K562 (cell line): ENCODE measurements around the gene RHPN2. TPM values are rescaled to one million over a fixed set of nuclear protein-coding genes. Genes with fewer than 3 reads are reported as not detected.

ENCODE experiments used
- ATAC-seq: fragments of 200-7000 bp; cut with Tn5 transposase; 3 replicates; pipeline ENCODE4 v1.9.1; 2020; ENCODE audit warnings: moderate library complexity
- BruUV-seq: library from RNA; stranded (reverse); fragments of 400-500 nt; replicated peaks from 2 replicates; lab custom pipeline; 2021; lab: Mats Ljungman, UMichigan
- CTCF ChIA-PET: fragments of 300-600 bp; formaldehyde crosslinking; extraction: SDS; loops from one replicate; lab custom pipeline; 2021; ENCODE audit warnings: low intra/inter-chr PET ratio; lab: Yijun Ruan, JAX
- POLR2A ChIA-PET: fragments of 300-600, 350-650 bp; sonication (Branson Sonifier 250); formaldehyde crosslinking; extraction: SDS; loops from one replicate; lab custom pipeline; 2021; ENCODE audit warnings: antibody characterized with exemption, inconsistent platforms; lab: Yijun Ruan, JAX
- DNase-seq, 4 experiments: peaks; one replicate each; pipeline versions ENCODE4 v3.0.0 to v3.0.0-alpha.2; 2011 to 2018; ENCODE audit warnings: low spot score in 3 of 4, mixed read lengths in 3 of 4; ENCODE audit errors: extremely low read depth in 1 of 4
- FAIRE-seq: peaks from 2 replicates; lab custom pipeline; 2011; peaks lifted over from hg19 to GRCh38; lab: Jason Lieb, UNC
- H2AFZ ChIP-seq: 2 replicates; pipeline ENCODE4 v1.6.0; 2011; ENCODE audit warnings: low read depth, low read length, control low read depth, inconsistent platforms
- H3K27ac ChIP-seq: fragments of 200-600 bp; 3 replicates; pipeline ENCODE4 v1.8.0; 2011; ENCODE audit warnings: low read depth, mild to moderate bottlenecking, control low read depth, inconsistent platforms, low read length, moderate library complexity, mixed read lengths; ENCODE audit errors: extremely low read depth
- H3K27me3 ChIP-seq, 2 experiments: fragments of 300-600 bp in 1 of 2; 2 replicates in 1 of 2; 3 replicates in 1 of 2; pipeline versions ENCODE4 v1.6.0 to v1.8.0; 2011; ENCODE audit warnings: inconsistent platforms in 2 of 2, low read length in 2 of 2, mild to moderate bottlenecking in 1 of 2, mixed read lengths in 1 of 2, moderate library complexity in 1 of 2; ENCODE audit not compliant: control insufficient read depth in 2 of 2, insufficient read depth in 2 of 2
- H3K36me3 ChIP-seq: fragments of 300-600 bp; 3 replicates; pipeline ENCODE4 v1.8.0; 2011; ENCODE audit warnings: mild to moderate bottlenecking, low read length, inconsistent platforms; ENCODE audit not compliant: control insufficient read depth, insufficient read depth
- H3K4me1 ChIP-seq, 2 experiments: fragments of 200-600 bp in 1 of 2; replicated peaks in 1 of 2; 2 replicates in 1 of 2; 3 replicates in 1 of 2; pipeline versions ENCODE4 v1.5.1 to v1.8.0; 2011; ENCODE audit warnings: inconsistent platforms in 2 of 2, low read length in 2 of 2, mild to moderate bottlenecking in 1 of 2, mixed read lengths in 1 of 2, moderate library complexity in 1 of 2; ENCODE audit not compliant: control insufficient read depth in 2 of 2, insufficient read depth in 2 of 2
- H3K4me2 ChIP-seq: 2 replicates; pipeline ENCODE4 v1.6.1; 2011; ENCODE audit warnings: low read length, control low read depth, inconsistent platforms, mixed read lengths; ENCODE audit not compliant: insufficient read depth
- H3K4me3 ChIP-seq: fragments of 200-600 bp; sonication (generic), shearing (Covaris generic); 2 replicates; pipeline ENCODE4 v1.5.1; 2016; ENCODE audit warnings: control low read depth, inconsistent platforms
- H3K79me2 ChIP-seq: fragments of 200-600 bp; 3 replicates; pipeline ENCODE4 v1.8.0; 2011; ENCODE audit warnings: low read length, inconsistent platforms; ENCODE audit not compliant: control insufficient read depth, insufficient read depth
- H3K9ac ChIP-seq, 2 experiments: 2 replicates each; pipeline versions ENCODE4 v1.6.0 to v1.6.1; 2011; ENCODE audit warnings: low read depth in 2 of 2, low read length in 2 of 2, control low read depth in 1 of 2, inconsistent platforms in 1 of 2, mild to moderate bottlenecking in 1 of 2, mixed read lengths in 1 of 2; ENCODE audit not compliant: insufficient read depth in 1 of 2
- H3K9me1 ChIP-seq: one replicate; pipeline ENCODE4 v1.6.0; 2011; ENCODE audit warnings: inconsistent platforms, mild to moderate bottlenecking, low read length, moderate library complexity; ENCODE audit not compliant: control insufficient read depth, insufficient read depth
- H3K9me3 ChIP-seq: replicated peaks from 2 replicates; pipeline ENCODE4 v1.5.1; 2011; ENCODE audit warnings: low read depth, low read length, inconsistent platforms; ENCODE audit not compliant: control insufficient read depth, insufficient read depth
- H4K20me1 ChIP-seq: replicated peaks from 2 replicates; pipeline ENCODE4 v1.6.1; 2011; ENCODE audit warnings: low read length, inconsistent platforms, mixed read lengths; ENCODE audit not compliant: control insufficient read depth, insufficient read depth
- E2F6 ChIP-seq, 2 experiments: IDR thresholded peaks; 2 replicates each; pipeline ENCODE4 v1.6.1; 2011; ENCODE audit warnings: borderline replicate concordance in 1 of 2, control low read depth in 1 of 2, low read depth in 1 of 2, low read length in 1 of 2, mild to moderate bottlenecking in 1 of 2, mixed read lengths in 1 of 2, moderate library complexity in 1 of 2; ENCODE audit not compliant: insufficient read depth in 1 of 2, insufficient read length in 1 of 2, poor library complexity in 1 of 2, severe bottlenecking in 1 of 2; ENCODE audit errors: extremely low read depth in 1 of 2
- KHSRP ChIP-seq: fragments of 450-650 bp; IDR thresholded peaks from 2 replicates; pipeline ENCODE4 v1.6.1; 2017
- WGBS: fragments of 100-300 bp; shearing (Covaris generic); methylation state at CpG from one replicate; pipeline ENCODE4 v1.1.6; 2016; ENCODE audit warnings: low coverage, mixed read lengths; ENCODE audit not compliant: insufficient coverage; ENCODE audit errors: missing lambda C conversion rate; 5-methylcytosine and 5-hydroxymethylcytosine counted together
- in situ Hi-C: fragments of 300-500 bp; cut with MboI; formaldehyde crosslinking; loops from 4 replicates; pipeline ENCODE4 v1.15.0; 2018; ENCODE audit warnings: inconsistent platforms, mixed read lengths
- intact Hi-C: fragments of 100-400 bp; cut with micrococcal nuclease; formaldehyde crosslinking; loops from 2 replicates; pipeline ENCODE4 v1.14.2; 2022
- polyA plus RNA-seq, 8 experiments: library from polyadenylated mRNA; depleted of rRNA in 4 of 8; stranded (reverse) in 5 of 8; unstranded in 3 of 8; fragments of >200 nt; fragmentation: Nextera tagmentation in 2 of 8; fragmentation: Illumina TruSeq in 1 of 8; extraction: Ambion mirVana in 2 of 8; extraction: Trizol in 1 of 8; gene quantifications; 2 replicates each; pipeline versions ENCODE4 v1.2.1 to v1.2.3, GENCODE V29; 2011 to 2014; ENCODE audit warnings: inconsistent platforms in 1 of 8, missing spikeins in 1 of 8
- total RNA-seq, 7 experiments: library from RNA; depleted of rRNA in 6 of 7; stranded (reverse); fragments of >200 nt in 6 of 7; fragmentation: Illumina TruSeq in 2 of 7; extraction: Trizol in 2 of 7; gene quantifications; 2 replicates each; pipeline versions ENCODE4 v1.2.1 to v1.2.3, GENCODE V29; 2011 to 2021; ENCODE audit warnings: low replicate concordance in 1 of 7

RHPN2 gene
- total and polyA plus RNA-seq, 9 of the 15 experiments (the other 6 are each of a cell fraction or from before 2014, with no cell fraction given): 0.63 to 9.9 (median 3.2) TPM

GRCh38 chr19:33064458-33064791, 263 bp downstream of the RHPN2 start:
- 0% methylated on average over 2 of the region's 35 CpGs for WGBS
- Histone ChIP-seq H3K36me3 (no peaks in the 10 kb centered on the region), H3K4me3 (peak overlapping the region; percentile 46), H3K4me2 (peak overlapping the region; percentile 74; the same call in 1 of the 2 replicates), H3K9me1 (no peaks in the 10 kb centered on the region), H3K9ac (peak overlapping the region in 1 of 2 experiments; percentile 88; a peak in 2 of 4 replicates), H3K27ac (no peak overlapping the region), H3K79me2 (peaks cover 13% of the 10 kb centered on the region), H3K9me3 (no peaks in the 10 kb centered on the region), H3K27me3 (no peaks in the 10 kb centered on the region), H4K20me1 (peaks cover 16% of the 10 kb centered on the region), H3K4me1 (peaks cover 3 to 18% of the 10 kb centered on the region in 2 experiments; a peak in 2 of 5 replicates), H2AFZ (peak overlapping the region; percentile 40; the same call in 1 of the 2 replicates)
- ATAC-seq: peak; percentile 77
- POLR2A ChIA-PET: no interaction called here
- FAIRE-seq: no peak
- CTCF ChIA-PET: no interaction called here
- intact Hi-C loops: no loop called here
- TF ChIP-seq KHSRP (no peak), E2F6 (IDR thresholded peaks at IDR 0.05; ENCODE audit: borderline replicate concordance in 1 of 2, extremely low read depth in 1 of 2, insufficient read depth in 1 of 2, insufficient read length in 1 of 2, low read depth in 1 of 2, low read length in 1 of 2, poor library complexity in 1 of 2, severe bottlenecking in 1 of 2) (peak in 1 of 2 experiments; percentile 59)
- no TSS peak for BruUV-seq
- in situ Hi-C loops: no loop called here
- peak; percentile 38 to 77 (median 58) for DNase-seq
